ENCODE results near the gene PTPN7.
"Not testable (repeated sequence)": the region's sequence is repeated elsewhere in the genome, so short reads cannot be mapped to it uniquely, and the experiment has no call there.

The PTPN7 gene

DNA sequence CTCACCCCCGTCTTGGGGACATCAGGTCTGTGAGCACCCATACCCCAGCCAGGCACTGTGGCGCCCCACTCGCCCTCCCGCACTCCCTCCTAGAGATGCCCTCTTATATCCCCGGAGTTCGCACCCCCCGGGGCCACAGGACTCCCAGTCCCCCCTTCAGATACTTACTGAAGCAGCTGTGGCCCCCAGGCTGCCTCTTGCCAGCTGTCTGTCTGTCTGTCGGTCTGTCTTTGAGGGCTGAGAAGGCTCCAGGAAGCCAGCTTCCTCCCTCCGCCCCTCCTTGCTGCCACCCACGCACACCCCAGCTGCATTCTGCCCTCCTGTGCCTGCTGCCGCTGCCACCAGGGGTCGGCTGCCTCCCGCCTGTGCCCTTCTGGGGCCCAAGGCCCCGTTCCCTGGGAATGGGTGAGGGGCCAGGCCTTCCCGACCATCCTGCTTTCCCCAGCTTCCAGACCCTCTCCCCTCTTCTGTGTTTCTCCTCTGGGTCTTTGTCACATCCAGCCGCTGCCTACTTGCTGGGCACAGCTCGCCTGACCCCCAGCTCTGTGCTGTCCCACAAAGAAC lies at the start of gene PTPN7:
PTPN7 (minus strand) TSS at position 226 of the 564 bp plus-strand sequence. CDS start 1,200 bp downstream, outside the sequence.
- DNase-seq, result peak; percentile 12

DNA sequence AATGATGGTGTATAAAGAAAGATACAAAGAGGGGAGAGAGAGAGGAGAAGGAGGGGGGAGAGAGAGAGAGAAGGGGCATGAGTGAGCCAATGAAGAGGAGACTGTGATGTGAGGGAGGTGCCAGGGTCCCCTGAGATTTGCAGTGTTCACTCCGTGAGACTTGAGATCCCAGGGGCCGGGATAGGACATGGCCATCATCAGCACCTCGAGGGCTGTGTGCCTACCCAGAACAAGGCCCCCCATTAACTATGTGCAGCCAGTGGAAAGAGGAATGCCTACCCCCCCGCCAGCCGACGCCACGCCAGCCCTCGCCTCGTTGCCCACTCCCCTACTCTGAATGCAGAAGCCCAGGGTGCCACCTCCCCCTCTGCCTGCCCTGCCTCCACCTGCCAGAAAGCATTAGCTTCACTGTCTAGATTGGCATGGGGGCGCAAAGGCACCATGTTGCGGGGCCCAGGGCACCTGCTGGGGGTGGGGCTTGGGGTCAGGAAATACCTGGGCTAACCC lies 48.0 kb upstream of the PTPN7 start:
- DNase-seq, result no peak

DNA sequence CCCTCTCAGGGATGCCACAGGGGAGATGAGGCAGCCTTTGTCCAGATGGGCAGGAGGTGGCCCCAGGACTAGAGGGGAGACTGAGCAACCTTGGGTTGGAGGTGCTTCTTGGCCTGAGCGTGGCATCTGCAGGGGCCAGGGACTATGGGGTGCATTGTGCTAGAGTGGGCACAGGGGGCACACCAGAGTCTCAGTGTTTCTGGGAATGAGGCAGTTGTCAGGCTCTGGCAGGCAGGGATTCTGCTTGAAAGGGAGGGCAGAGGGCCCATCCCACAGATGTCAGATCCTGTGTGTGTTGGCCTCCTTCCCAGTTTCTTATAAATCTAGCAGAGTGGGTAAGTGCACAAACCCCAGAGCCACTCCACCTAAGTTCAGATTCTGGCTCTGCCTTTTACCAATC lies 46.9 kb upstream of the PTPN7 start:
- DNase-seq, result peak; percentile 89

DNA sequence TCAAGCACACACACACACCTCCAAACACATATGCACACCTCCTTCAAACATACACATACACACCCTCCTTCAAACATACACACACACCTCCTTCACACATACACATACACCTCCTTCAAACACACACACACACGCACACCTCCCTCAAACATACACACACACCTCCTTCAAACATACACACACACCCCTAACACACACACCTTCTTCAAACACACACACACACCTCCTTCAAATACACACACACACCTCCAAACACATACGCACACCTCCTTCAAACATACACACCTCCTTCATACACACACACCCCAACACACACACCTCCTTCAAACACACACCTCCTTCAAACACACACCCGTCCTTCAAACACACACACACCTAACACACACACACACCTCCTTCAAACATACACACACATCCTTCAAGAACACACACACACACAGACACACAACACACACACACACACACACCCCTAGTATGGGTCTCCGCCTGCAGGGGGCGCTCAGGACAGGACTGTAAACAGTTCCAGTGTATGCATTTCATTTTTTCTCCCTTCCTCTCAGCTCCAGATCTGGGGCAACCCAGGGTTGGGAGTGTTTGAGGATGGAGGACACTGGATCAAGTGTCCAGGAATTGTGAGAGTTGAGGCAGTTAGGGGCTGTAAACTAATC lies 45.3 kb upstream of the PTPN7 start:
- no peak for DNase-seq

DNA sequence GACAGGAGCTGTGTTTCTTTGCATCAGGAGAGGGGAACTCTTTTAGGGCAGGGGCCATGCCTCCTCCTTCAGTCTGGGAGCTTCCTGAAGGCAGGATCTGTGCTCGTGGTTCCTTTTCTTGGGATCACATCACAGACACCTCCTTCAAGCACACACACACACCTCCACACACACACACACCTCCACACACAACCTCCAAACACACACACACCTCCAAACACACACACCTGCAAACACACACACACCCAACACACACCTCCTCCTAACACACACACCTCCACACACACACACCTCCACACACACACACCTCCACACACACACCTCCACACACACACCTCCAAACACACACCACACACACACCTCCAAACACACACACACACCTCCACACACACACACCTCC lies 43.7 kb upstream of the PTPN7 start:
- no peak for DNase-seq

DNA sequence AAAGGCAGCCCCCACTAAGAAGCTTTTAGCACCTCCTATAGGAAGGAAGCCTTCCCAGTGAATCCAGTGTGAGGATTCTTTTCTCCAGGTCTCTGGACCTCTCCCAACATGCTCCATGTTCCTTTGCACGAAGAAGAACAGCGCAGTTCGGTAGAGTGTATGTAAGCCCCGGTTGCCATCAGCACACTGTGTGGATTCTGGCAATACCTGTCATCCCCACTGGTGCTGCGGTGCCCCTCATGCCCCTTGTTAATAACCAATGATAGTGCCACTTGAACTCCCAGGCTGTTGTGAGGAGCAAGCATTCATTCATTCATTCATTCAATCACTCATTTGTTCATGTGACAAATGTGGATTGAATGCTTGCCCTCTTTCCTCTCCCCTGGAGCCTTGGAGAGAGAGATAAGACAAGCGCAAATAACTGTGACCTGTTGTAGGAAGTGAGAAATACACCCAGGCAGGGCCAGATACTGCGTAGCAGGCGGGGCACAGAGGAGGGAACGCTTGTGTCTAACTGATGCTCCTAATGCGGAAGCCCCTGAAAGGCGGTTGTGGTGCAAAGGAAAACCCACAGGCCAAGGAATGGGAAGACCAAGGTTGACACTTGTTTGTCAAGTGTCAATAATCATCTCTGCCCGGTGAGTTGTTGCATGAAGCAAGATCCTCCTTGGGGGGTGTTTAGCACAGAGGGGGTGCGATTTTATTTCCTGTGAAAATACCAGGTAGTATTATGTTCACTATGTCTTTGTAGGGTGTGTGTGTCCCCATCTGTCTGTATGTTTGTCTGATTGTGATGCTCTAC lies 43.0 kb upstream of the PTPN7 start:
- no peak for DNase-seq

DNA sequence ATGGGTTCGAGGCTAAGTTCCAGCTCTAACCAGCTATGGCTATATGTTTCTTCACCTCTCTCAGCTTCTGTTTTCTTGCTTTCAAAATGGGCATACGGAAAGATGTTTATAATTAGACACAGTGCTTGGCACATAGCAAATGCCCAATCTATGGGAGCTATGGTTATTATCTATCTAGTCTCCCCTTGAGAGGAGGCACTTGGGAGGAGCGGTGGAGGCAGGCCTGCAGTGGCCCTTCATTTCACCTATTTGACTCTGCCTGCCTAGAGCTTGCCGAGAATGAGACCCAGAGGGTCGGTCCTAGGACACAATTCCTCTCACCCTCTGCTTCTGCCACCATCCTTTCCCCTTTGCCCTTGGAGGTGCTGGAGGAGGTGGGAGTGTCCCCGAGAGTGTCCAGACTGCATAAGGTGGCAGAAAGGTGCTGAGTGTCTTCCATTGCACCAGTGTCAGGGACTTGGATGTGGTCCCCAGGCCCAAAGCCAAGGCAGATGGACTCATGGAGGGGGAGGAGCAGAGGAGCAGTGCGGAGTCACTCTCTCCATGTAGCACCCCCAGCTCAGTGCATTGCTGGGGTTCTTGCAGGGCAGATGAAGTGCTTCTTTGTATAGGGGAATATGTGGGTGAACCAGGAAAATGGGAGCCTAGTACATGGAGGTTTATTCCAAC lies 42.2 kb upstream of the PTPN7 start:
- no peak for DNase-seq

DNA sequence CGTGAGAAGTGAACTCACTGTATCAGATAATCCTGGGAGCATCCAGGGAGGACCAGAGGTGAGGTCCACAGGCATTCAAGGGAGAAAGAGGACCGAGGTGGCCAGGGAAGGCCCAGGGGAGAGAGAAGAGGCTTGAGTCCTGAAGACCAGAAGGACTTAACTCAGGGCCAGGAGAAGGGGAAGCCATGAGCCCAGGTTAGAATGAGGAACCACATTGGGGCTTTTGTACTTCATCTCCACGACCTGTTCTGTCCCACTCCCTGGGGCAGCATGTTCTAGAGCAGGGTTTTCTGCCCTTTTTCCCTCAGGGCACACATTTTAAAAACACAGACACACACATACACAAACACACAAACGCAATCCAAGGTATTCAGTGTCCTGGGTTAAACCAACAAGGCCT lies 41.6 kb upstream of the PTPN7 start:
- no peak for DNase-seq

DNA sequence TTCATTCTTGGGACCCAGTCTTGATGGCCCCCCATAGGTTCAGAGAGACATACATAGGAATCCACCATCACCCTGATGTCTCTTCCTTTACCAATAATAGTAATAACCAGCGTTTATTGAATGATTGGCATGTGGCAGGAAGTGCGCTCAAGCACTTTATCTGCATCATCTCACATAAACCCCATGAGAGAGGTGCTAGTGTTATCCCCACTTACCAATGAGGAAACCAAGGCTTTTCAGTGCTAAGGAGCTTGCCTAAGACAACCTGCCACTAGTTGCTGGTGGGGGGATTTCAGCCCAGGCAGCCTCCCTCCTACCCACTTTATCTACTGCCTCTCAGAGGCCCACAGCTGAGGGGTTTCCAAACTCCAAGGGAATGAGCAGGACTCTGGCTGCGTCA lies 40.9 kb upstream of the PTPN7 start:
- no peak for DNase-seq

DNA sequence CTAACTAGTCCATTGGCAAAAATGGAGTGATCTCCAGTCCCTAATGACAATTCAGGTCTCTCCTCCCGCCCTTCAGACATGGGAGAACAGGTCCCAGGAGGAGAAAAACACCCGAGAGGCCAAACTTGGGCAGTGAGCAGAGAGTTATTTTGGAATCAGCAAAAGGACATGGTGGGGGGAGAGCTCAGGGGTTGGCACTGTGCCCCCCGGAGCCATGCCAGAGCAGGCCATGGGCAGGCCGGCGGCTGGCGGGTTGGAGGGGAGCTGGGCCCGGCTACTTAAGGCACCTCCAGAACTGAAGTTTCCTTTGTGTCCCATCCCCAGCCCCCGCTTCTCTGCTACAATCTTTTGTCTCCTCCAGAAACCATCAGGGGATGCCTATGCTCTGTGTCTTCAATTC lies 40.3 kb upstream of the PTPN7 start:
- no peak for DNase-seq

DNA sequence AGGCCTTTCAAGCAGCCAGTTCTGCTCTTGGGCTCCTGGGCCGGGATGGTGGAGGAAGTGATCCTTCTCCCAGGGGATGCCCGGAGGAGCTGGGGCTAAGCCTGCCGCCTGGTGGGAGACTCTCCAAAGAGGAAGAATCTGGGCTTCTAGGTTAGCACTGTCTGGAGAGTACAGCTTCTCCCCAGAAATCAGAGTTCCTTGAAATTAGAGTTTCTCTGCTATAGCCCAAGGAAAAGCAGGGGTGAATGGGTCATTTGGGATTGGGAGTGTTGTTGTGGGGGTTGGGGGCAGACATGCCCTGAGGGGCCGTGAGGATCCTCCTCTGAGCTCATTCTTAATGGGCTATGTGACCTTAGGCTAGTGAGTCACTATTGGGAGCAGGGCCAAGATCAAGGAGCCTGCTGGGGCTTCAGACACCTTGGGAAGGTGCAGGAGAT lies 39.7 kb upstream of the PTPN7 start:
- DNase-seq, result no peak

DNA sequence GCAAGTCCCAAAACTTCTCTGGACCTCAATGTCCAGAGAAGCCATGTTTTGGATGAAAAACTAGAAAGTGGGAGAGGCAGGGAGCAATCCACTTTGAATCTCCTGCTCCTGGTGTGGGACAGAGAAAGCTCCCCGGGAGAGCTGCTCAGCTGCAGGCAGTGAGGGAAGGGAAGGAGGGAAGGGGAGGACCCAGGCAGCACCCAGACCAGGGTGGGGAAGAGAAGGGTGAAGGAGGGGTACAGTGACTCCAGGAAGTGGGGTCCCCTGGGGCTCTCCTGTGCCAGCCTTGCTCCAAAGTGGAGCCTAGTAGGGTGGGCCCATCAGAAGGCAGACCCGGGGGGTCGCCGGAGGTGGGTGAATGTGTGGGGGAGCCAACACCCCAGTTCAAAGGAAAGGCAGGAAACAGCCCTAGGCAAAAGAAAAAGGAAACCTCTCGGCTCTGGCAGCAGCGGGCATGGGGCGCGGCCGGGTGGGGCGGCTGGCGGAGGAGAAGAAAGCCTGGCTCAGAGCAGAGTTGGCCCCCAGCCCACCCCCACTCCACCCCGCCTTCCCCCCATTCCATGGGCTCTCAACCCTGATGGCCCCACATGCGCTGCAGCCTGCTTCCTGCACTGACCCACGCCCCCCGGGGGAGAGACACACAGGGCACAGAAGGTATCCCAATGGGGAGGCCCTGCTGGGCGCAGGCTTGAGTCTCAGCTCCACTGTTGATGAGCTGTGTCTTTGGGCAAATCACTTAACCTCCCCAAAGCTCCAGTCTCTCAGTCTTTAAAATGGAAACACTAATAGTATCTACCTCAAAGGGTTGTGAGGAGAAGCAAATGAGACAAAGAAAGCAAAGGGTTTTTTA lies 38.9 kb upstream of the PTPN7 start:
- DNase-seq, result no peak

DNA sequence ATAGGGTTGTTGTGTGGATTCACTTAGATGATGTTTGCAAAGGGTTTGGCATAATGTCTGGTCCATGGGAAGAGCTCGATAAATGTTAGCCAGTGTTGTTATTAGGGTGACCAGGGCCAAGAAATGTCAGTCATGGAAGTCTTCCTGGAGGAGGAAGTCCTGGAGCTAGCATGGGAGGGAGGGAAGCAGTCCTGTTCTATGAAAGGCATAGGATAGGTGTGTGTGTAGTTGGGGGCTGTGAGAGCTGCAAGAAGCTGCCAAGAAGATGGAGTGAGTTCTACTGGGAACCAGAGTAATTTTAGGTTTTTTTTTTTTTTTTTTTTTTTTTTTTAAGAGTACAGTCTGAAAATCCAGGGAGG lies 37.9 kb upstream of the PTPN7 start:
- no peak for DNase-seq

DNA sequence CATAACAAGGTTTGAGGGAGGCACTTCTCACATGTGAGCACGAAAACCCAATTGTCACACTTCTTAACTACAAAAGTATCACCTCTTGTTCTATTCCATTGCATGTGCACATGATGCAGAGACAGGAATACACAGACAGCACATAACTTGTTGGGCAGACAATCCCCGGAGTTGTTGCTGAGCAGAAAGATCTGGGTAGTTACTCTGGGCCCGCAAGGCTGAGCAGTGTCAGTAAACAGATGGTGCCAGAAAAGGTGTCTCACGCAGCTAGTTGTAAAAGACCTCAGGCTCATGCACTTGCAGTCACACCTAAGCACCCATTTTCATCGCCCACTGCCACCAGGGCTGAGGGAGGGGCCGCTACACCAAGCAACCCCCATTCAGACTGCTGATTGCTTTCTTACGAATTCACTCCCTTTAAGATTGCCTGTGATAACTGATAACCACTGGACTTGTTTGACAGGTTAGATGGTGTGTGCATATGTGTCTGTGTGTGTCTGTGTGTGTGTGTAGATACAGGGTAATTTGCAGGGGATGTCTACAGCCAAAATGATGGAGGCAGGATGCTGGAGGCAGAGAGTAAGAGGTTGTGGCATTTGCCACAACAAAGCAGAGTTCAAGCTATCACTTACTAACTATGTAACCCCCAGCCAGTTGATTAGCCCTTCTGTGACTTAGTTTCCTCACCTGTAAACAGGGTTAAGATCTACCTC lies 37.4 kb upstream of the PTPN7 start:
- no peak for DNase-seq

DNA sequence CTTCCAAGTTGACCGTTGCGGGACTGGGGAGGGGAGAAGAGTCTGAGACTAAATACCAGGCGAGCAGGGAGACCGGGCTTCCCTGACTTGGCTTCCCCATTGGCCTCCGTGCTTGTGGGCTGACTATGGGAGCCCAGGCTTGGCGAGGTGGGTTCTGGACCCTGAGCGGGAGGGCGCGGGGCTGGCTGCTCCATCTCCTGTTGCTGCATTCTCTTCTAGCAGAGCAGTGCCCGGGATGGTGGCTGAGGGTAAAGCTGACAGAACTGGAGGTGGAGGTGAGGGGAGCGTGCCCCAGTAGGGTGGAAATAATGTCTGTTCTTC lies 33.9 kb upstream of the PTPN7 start:
- no peak for DNase-seq

DNA sequence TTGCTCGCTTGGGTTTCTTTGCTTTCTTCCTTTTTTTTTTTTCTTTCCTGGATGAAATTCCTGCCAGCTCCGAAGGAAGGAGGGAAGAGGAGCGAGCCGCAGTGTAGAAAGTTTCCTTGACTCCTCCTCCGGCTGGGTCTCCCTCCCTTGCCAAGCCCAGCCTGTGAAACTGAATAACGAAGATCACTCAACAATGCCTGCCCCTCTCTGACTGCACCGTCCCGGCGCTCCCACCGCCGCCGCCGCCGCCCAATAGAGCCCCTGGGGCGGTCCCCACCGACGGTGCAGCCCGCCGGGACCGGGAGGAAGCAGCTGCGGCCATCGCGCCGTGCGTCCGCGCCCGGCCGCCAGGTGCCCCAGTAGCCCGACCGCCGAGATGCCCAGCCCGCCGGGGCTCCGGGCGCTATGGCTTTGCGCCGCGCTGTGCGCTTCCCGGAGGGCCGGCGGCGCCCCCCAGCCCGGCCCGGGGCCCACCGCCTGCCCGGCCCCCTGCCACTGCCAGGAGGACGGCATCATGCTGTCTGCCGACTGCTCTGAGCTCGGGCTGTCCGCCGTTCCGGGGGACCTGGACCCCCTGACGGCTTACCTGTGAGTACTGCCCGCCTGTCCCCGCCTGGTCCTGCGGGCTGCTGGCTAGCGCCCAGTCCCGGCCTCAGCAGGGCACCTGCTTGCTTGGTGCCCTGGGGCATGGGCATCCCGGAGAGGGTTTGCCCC lies 33.4 kb upstream of the PTPN7 start, which contains the start of gene LGR6:
LGR6 (plus strand) TSS at position 186 of the 714 bp plus-strand sequence; CDS start at position 377, 191 bp downstream.
- no peak for DNase-seq

DNA sequence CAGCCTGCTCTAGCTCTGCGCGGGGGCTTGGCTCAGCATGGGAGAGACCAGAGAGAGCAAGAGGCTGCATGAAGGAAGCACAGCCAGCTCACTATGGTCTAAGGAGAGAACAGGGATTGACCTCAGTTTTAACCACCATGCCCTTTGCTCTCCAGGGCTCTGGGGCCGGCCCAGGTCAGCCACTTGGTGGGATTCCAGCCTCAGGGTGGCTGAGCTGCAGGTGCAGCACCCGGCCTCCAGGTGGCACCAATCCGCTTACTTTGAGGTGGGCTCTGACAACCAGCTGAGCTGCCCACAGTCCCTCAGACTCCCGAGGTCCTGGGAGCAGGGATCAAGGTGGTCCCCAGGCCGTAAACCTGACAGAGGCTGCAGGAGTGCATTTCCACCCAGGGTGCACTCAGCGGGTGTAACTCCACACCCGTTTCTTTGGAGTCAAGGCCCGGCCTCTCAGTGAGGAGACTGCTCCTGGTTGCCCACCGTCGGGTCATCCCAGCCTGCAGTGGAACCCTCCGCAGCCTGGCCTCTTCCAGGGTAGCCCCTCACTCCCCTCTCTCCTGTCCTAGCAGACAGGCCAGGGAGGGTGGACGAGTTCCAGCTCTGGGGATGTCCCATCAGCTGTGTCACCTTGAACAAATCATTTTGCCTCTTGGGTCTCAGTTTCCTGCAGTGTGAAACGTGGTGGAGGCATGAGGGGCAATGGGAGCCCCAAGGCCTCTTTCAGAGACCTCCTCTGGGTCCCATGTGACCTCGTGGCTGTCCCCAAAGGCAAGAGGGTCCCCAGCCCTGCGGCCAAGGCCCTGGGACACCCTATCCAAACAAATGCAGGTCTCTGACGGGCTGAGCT lies 32.6 kb upstream of the PTPN7 start:
- DNase-seq, result no peak

DNA sequence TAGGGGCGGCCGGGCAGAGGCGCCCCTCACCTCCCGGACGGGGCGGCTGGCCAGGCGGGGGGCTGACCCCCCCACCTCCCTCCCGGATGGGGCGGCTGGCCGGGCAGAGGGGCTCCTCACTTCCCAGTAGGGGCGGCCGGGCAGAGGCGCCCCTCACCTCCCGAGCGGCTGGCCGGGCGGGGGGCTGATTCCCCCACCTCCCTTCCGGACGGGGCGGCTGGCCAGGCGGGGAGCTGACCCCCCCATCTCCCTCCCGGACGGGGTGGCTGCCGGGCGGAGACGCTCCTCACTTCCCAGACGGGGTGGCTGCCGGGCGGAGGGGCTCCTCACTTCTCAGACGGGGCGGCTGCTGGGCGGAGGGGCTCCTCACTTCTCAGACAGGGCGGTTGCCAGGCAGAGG lies 31.0 kb upstream of the PTPN7 start:
- DNase-seq, result not testable (repeated sequence)

DNA sequence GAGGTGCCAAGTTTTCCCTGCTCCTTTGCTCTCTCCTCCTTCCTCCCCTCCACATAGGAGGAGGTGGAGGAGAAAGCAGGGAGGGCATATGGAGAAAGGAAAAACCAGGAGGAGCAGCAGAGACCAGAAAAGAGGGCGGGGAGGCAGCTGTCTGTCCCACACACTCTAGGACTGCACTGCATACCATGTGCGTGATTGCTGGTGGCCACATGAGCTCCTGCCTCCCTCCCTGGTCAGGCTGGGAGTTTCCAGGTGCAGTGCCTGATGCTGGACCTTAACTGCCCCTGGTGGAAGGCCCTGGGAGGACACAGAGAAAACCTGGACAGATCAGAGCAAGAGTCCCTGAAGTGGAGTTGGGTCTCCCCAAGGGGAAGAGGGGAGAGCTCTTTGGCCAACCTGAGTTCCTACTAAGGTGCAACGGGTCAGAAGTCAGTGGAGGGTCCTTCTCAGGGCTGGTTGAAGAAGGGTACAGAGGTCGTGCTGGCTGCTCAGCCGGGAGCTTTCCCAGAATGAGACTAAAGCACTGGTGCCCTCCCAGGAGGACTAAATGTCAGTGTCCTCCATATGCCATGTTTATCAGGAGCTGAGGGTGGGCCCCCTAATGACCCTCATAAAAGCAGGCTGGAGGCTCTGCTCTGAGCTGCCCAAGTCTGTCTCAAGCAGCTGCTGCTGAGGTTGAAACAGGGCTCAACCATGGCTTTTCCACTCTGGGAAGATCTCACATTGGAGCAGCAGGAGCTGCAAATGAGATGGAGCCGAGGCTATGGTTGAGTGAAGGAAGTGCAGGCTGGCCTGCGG lies 29.7 kb upstream of the PTPN7 start:
- DNase-seq, result no peak

Data from DMS 273 treated with DMSO at 0.1 percent for 48 hours (cell line).